GM12891 (cell line): ENCODE results near the gene ARSB.

Source experiments
- PAX5 ChIP-seq: IDR thresholded peaks from 2 replicates; pipeline ENCODE4 v1.6.1; 2011; ENCODE audit warnings: low read length, moderate library complexity, mild to moderate bottlenecking; ENCODE audit not compliant: insufficient read depth, severe bottlenecking
- POLR2A ChIP-seq: IDR thresholded peaks from 2 replicates; pipeline ENCODE4 v1.6.1; 2011; ENCODE audit warnings: low read depth, low read length, control low read depth
- POLR2AphosphoS5 ChIP-seq: IDR thresholded peaks from 2 replicates; pipeline ENCODE4 v1.6.1; 2011; ENCODE audit warnings: low read depth, low read length, control low read depth
- POU2F2 ChIP-seq: IDR thresholded peaks from 2 replicates; pipeline ENCODE4 v1.6.1; 2011; ENCODE audit warnings: low read depth, mild to moderate bottlenecking, control low read depth, low read length, moderate library complexity
- SPI1 ChIP-seq: IDR thresholded peaks from 2 replicates; pipeline ENCODE4 v1.6.1; 2011; ENCODE audit warnings: low read depth, low read length, control low read depth
- TAF1 ChIP-seq: IDR thresholded peaks from 2 replicates; pipeline ENCODE4 v1.6.1; 2011; ENCODE audit warnings: low read depth, low read length, control low read depth

GRCh38 chr5:78819166-78819565, 165.9 kb downstream of the ARSB start:
- no peak for TF ChIP-seq POLR2A
- TF ChIP-seq POLR2AphosphoS5 = no peak
- no peak for TF ChIP-seq TAF1
- no peak for TF ChIP-seq SPI1
- no peak for TF ChIP-seq PAX5
- TF ChIP-seq POU2F2 = no peak
